LNCaP clone FGC (cell line): Measurements from ENCODE around the gene PHKA2.
A peak's percentile ranks its signal among the peaks of the same experiment; 100 is the strongest.

ENCODE experiments used
- DNase-seq: peaks from one replicate; pipeline ENCODE4 v3.0.0-alpha.2; 2011; ENCODE audit warnings: low read depth
- H3K4me3 ChIP-seq: 2 replicates; pipeline ENCODE4 v1.5.1; 2011; ENCODE audit warnings: mild to moderate bottlenecking, low read depth, low read length, control low read depth
- TF ChIP-seq, protein P1 (sequence below): IDR thresholded peaks from 2 replicates; pipeline ENCODE4 v1.5.1; 2012; ENCODE audit warnings: mild to moderate bottlenecking; ENCODE audit not compliant: control insufficient read depth, insufficient read depth; ENCODE audit errors: extremely low read depth

The PHKA2 gene

DNA sequence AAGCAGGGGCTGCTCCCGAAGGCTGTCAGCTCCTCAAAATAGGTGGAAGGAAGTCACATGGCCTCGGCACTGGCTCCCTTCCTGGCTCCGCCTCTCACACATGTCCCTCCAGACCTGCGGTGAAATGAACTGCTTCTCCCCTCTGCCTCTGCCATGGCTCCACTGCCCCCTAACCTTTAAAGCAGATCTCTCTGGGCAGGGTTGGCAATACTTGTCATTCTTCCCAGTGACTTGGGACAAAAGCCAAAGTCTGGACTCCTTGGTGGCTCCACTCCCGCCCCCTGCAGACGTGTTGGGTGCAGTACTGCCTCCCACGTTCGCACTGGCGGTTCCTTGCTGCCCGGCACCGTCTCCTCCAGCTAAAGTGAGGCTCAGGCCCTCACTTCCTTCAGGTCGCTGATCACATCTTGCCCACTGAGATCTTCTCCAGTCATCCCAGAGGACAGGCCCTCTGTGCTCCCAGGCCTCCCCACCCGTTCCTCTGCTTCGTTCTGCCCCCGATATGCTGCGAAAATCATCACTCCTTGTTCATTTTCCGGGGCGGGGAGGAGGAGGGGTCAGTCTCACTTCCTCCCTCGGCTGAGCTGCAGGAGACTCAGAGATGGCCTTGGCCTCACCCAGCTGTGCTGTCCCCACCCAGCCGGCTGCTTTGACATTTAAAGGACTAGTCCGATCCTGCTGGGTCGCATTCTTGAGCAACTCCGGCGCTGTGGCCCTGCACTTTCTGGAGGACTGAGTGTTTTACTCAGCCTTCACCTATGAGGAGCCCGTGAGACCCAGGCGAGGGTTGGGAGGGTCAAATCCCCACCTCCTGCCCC lies 97.4 kb downstream of the PHKA2 start:
- peak; percentile 46 for DNase-seq
- TF ChIP-seq, protein P1, sequence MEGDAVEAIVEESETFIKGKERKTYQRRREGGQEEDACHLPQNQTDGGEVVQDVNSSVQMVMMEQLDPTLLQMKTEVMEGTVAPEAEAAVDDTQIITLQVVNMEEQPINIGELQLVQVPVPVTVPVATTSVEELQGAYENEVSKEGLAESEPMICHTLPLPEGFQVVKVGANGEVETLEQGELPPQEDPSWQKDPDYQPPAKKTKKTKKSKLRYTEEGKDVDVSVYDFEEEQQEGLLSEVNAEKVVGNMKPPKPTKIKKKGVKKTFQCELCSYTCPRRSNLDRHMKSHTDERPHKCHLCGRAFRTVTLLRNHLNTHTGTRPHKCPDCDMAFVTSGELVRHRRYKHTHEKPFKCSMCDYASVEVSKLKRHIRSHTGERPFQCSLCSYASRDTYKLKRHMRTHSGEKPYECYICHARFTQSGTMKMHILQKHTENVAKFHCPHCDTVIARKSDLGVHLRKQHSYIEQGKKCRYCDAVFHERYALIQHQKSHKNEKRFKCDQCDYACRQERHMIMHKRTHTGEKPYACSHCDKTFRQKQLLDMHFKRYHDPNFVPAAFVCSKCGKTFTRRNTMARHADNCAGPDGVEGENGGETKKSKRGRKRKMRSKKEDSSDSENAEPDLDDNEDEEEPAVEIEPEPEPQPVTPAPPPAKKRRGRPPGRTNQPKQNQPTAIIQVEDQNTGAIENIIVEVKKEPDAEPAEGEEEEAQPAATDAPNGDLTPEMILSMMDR, result peak; percentile 65
- peak overlapping the region; percentile 32 for H3K4me3 ChIP-seq

DNA sequence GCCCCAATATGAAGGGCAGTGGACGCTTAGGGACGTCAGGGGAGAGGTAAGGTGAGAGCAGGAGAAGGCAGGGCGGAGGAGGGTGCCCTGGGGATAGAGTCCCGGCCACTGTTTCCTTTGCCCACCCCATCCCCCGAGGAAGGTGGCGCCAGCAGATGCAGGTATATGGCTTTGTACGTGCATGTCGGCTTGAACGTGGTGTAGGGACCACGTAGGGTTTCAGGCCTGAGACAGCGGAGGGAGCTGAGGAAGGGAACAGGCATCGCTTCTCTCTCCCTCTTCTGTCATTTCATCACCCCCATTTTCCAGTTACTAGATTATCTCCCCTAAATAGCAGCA lies 97.9 kb downstream of the PHKA2 start:
- TF ChIP-seq, protein P1, result no peak
- no peak for DNase-seq
- peak overlapping the region; percentile 32 for H3K4me3 ChIP-seq

GRCh38 chrX:18885328-18886004 lies 98.4 kb downstream of the PHKA2 start:
- no peak for DNase-seq
- TF ChIP-seq, protein P1, result no peak
- no peak overlapping the region for H3K4me3 ChIP-seq

DNA sequence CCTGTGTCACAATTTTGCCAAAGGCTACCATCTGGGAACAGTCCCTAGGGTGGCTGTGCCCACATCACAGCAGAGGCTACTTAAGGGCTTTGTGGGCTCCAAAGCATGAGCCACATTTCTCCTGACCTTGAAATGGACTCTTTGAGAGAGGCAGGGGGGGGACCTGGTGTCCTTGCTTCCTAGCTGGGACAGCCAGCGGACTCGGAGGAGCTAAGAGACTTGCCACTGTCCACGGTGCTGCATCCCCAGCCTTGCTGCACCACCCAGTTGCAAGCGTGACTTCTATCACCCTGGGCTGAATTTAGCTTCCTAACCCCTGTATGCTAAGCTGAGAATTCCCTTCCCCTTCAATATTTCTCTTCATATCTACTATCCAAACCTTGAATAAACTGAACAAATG lies 99.0 kb downstream of the PHKA2 start:
- H3K4me3 ChIP-seq, result no peak overlapping the region
- no peak for DNase-seq
- TF ChIP-seq, protein P1, result no peak

- TF ChIP-seq, protein P1, result no peak
- no peak for DNase-seq
- H3K4me3 ChIP-seq, result no peak overlapping the region
These were observed 99.8 kb downstream of the PHKA2 start for GRCh38 chrX:18883961-18884765.

GRCh38 chrX:18883234-18883960 lies 100.5 kb downstream of the PHKA2 start:
- H3K4me3 ChIP-seq, result no peak overlapping the region
- TF ChIP-seq, protein P1, result no peak
- no peak for DNase-seq
